ENCODE results near the gene GLCCI1. TPM values are rescaled to one million over a fixed set of nuclear protein-coding genes. Genes with fewer than 3 reads are reported as not detected.
A peak's percentile ranks its signal among the peaks of the same experiment; 100 is the strongest.

Gene GLCCI1
- 10 to 100 TPM; 25.5 to 45.3 TPM for total RNA-seq
- 10 to 100 TPM; 35.7 to 40.1 TPM for polyA plus RNA-seq (ENCODE audit: insufficient read length in 2 of 2)
- long read RNA-seq, donor 1, partial matches to known transcripts = 0 of 2 reads
- long read RNA-seq, donor 1, other reads (novel, unspliced or antisense) = 0 of 2 reads
- long read RNA-seq, donor 2 = 0 reads
- long read RNA-seq, donor 3 = 0 reads
- long read RNA-seq, donor 4, full-length matches to known transcripts = 2 of 2 reads
- long read RNA-seq, donor 4, partial matches to known transcripts = 0 of 2 reads
- long read RNA-seq, donor 4, other reads (novel, unspliced or antisense) = 0 of 2 reads

- Histone ChIP-seq H3K27ac (ENCODE audit: low read depth, low read length) (peak within 1 kb of the TSS; percentile 99), H3K9me3 (ENCODE audit: control insufficient read depth, insufficient read depth, low read length) (no peaks in the 10 kb centered on the region), H3K36me3 (ENCODE audit: control insufficient read depth, insufficient read depth, low read length) (no peaks in the 10 kb centered on the region), H3K27me3 (ENCODE audit: control insufficient read depth, insufficient read depth, low read length) (no peaks in the 10 kb centered on the region), H3K4me3 (ENCODE audit: low read depth, low read length) (peak within 1 kb of the TSS; percentile 88), H3K4me1 (ENCODE audit: control insufficient read depth, insufficient read depth, low read length) (peaks cover 3% of the 10 kb centered on the region)
- 0% methylated on average over 66 of the region's 77 CpGs for WGBS (ENCODE audit: insufficient coverage)
- DNase-seq (ENCODE audit: low read depth in 4 of 6, low spot score in 6 of 6) = peak; percentile 90 to 99 (median 95)
These were observed at the start of gene GLCCI1 for GRCh38 chr7:7968544-7969305. GLCCI1 (plus strand) TSS chr7:7968796; CDS start chr7:7969351, 555 bp downstream.

GRCh38 chr7:7919449-7919945, 49.1 kb upstream of the GLCCI1 start:
- DNase-seq (ENCODE audit: low read depth in 4 of 6, low spot score in 6 of 6) = no peak
- Histone ChIP-seq H3K27me3 (ENCODE audit: control insufficient read depth, insufficient read depth, low read length) (no peaks in the 10 kb centered on the region), H3K4me3 (ENCODE audit: low read depth, low read length) (no peak overlapping the region), H3K36me3 (ENCODE audit: control insufficient read depth, insufficient read depth, low read length) (no peaks in the 10 kb centered on the region), H3K27ac (ENCODE audit: low read depth, low read length) (no peak overlapping the region), H3K4me1 (ENCODE audit: control insufficient read depth, insufficient read depth, low read length) (no peaks in the 10 kb centered on the region), H3K9me3 (ENCODE audit: control insufficient read depth, insufficient read depth, low read length) (no peaks in the 10 kb centered on the region)
- WGBS (ENCODE audit: insufficient coverage) = 90% methylated on average over 2 of the region's 2 CpGs

GRCh38 chr7:7920056-7920455, 48.5 kb upstream of the GLCCI1 start:
- no peaks in the 10 kb centered on the region for H3K27me3 ChIP-seq (ENCODE audit: control insufficient read depth, insufficient read depth, low read length)
- no peak overlapping the region for H3K4me3 ChIP-seq (ENCODE audit: low read depth, low read length)
- H3K9me3 ChIP-seq (ENCODE audit: control insufficient read depth, insufficient read depth, low read length) = no peaks in the 10 kb centered on the region
- no peak overlapping the region for H3K27ac ChIP-seq (ENCODE audit: low read depth, low read length)
- WGBS (ENCODE audit: insufficient coverage) = 83% methylated on average over 2 of the region's 2 CpGs
- no peaks in the 10 kb centered on the region for H3K36me3 ChIP-seq (ENCODE audit: control insufficient read depth, insufficient read depth, low read length)
- H3K4me1 ChIP-seq (ENCODE audit: control insufficient read depth, insufficient read depth, low read length) = no peaks in the 10 kb centered on the region
- no peak for DNase-seq (ENCODE audit: low read depth in 4 of 6, low spot score in 6 of 6)

GRCh38 chr7:7920481-7920880, 48.1 kb upstream of the GLCCI1 start:
- H3K27me3 ChIP-seq (ENCODE audit: control insufficient read depth, insufficient read depth, low read length) = no peaks in the 10 kb centered on the region
- H3K4me3 ChIP-seq (ENCODE audit: low read depth, low read length) = no peak overlapping the region
- no peaks in the 10 kb centered on the region for H3K4me1 ChIP-seq (ENCODE audit: control insufficient read depth, insufficient read depth, low read length)
- 57% methylated on average over 1 of the region's 3 CpGs for WGBS (ENCODE audit: insufficient coverage)
- no peak overlapping the region for H3K27ac ChIP-seq (ENCODE audit: low read depth, low read length)
- no peaks in the 10 kb centered on the region for H3K36me3 ChIP-seq (ENCODE audit: control insufficient read depth, insufficient read depth, low read length)
- no peaks in the 10 kb centered on the region for H3K9me3 ChIP-seq (ENCODE audit: control insufficient read depth, insufficient read depth, low read length)
- peak in 2 of 6 donors; percentile 39 to 48 for DNase-seq (ENCODE audit: low read depth in 4 of 6, low spot score in 6 of 6)

GRCh38 chr7:7921830-7922229, 46.8 kb upstream of the GLCCI1 start:
- H3K27ac ChIP-seq (ENCODE audit: low read depth, low read length) = no peak overlapping the region
- DNase-seq (ENCODE audit: low read depth in 4 of 6, low spot score in 6 of 6) = no peak
- no peaks in the 10 kb centered on the region for H3K36me3 ChIP-seq (ENCODE audit: control insufficient read depth, insufficient read depth, low read length)
- H3K27me3 ChIP-seq (ENCODE audit: control insufficient read depth, insufficient read depth, low read length) = no peaks in the 10 kb centered on the region
- H3K9me3 ChIP-seq (ENCODE audit: control insufficient read depth, insufficient read depth, low read length) = no peaks in the 10 kb centered on the region
- H3K4me1 ChIP-seq (ENCODE audit: control insufficient read depth, insufficient read depth, low read length) = no peaks in the 10 kb centered on the region
- no peak overlapping the region for H3K4me3 ChIP-seq (ENCODE audit: low read depth, low read length)

- H3K9me3 ChIP-seq (ENCODE audit: control insufficient read depth, insufficient read depth, low read length) = no peaks in the 10 kb centered on the region
- WGBS (ENCODE audit: insufficient coverage) = no CpG with 5 or more reads among the region's 7 CpGs
- DNase-seq (ENCODE audit: low read depth in 4 of 6, low spot score in 6 of 6) = peak in 2 of 6 donors; percentile 16 to 33
- no peak overlapping the region for H3K27ac ChIP-seq (ENCODE audit: low read depth, low read length)
- no peak overlapping the region for H3K4me3 ChIP-seq (ENCODE audit: low read depth, low read length)
- no peaks in the 10 kb centered on the region for H3K36me3 ChIP-seq (ENCODE audit: control insufficient read depth, insufficient read depth, low read length)
- no peaks in the 10 kb centered on the region for H3K4me1 ChIP-seq (ENCODE audit: control insufficient read depth, insufficient read depth, low read length)
- no peaks in the 10 kb centered on the region for H3K27me3 ChIP-seq (ENCODE audit: control insufficient read depth, insufficient read depth, low read length)
These were observed 45.8 kb upstream of the GLCCI1 start for GRCh38 chr7:7922684-7923385.

- H3K4me3 ChIP-seq (ENCODE audit: low read depth, low read length) = no peak overlapping the region
- no peaks in the 10 kb centered on the region for H3K9me3 ChIP-seq (ENCODE audit: control insufficient read depth, insufficient read depth, low read length)
- no peaks in the 10 kb centered on the region for H3K4me1 ChIP-seq (ENCODE audit: control insufficient read depth, insufficient read depth, low read length)
- H3K36me3 ChIP-seq (ENCODE audit: control insufficient read depth, insufficient read depth, low read length) = no peaks in the 10 kb centered on the region
- DNase-seq (ENCODE audit: low read depth in 4 of 6, low spot score in 6 of 6) = no peak
- H3K27me3 ChIP-seq (ENCODE audit: control insufficient read depth, insufficient read depth, low read length) = no peaks in the 10 kb centered on the region
- WGBS (ENCODE audit: insufficient coverage) = 100% methylated on average over 1 of the region's 1 CpG
- H3K27ac ChIP-seq (ENCODE audit: low read depth, low read length) = no peak overlapping the region
These were observed 44.8 kb upstream of the GLCCI1 start for GRCh38 chr7:7923818-7924217.

GRCh38 chr7:7924303-7924702, 44.3 kb upstream of the GLCCI1 start:
- Histone ChIP-seq H3K36me3 (ENCODE audit: control insufficient read depth, insufficient read depth, low read length) (no peaks in the 10 kb centered on the region), H3K9me3 (ENCODE audit: control insufficient read depth, insufficient read depth, low read length) (no peaks in the 10 kb centered on the region), H3K4me3 (ENCODE audit: low read depth, low read length) (no peak overlapping the region), H3K27me3 (ENCODE audit: control insufficient read depth, insufficient read depth, low read length) (no peaks in the 10 kb centered on the region), H3K4me1 (ENCODE audit: control insufficient read depth, insufficient read depth, low read length) (no peaks in the 10 kb centered on the region), H3K27ac (ENCODE audit: low read depth, low read length) (no peak overlapping the region)
- no peak for DNase-seq (ENCODE audit: low read depth in 4 of 6, low spot score in 6 of 6)

- Histone ChIP-seq H3K9me3 (ENCODE audit: control insufficient read depth, insufficient read depth, low read length) (no peaks in the 10 kb centered on the region), H3K4me1 (ENCODE audit: control insufficient read depth, insufficient read depth, low read length) (no peaks in the 10 kb centered on the region), H3K27ac (ENCODE audit: low read depth, low read length) (no peak overlapping the region), H3K36me3 (ENCODE audit: control insufficient read depth, insufficient read depth, low read length) (no peaks in the 10 kb centered on the region), H3K27me3 (ENCODE audit: control insufficient read depth, insufficient read depth, low read length) (no peaks in the 10 kb centered on the region), H3K4me3 (ENCODE audit: low read depth, low read length) (no peak overlapping the region)
- DNase-seq (ENCODE audit: low read depth in 4 of 6, low spot score in 6 of 6) = no peak
- 64% methylated on average over 2 of the region's 2 CpGs for WGBS (ENCODE audit: insufficient coverage)
These were observed 37.0 kb upstream of the GLCCI1 start for GRCh38 chr7:7931626-7932025.

Data from spinal cord (tissue), 10 donors.